Caki2 (cell line): ENCODE data around the gene PTPRD. TPM values are rescaled to one million over a fixed set of nuclear protein-coding genes. Genes with fewer than 3 reads are reported as not detected.

ENCODE experiments used
- DNase-seq: peaks from one replicate; pipeline ENCODE4 v3.0.0-alpha.2; 2015; ENCODE audit warnings: low read depth
- in situ Hi-C: cut with HindIII; loops from 2 replicates; pipeline ENCODE4 v1.10.0; 2016; ENCODE audit warnings: low sequenced_read_pairs, low pct_unique_long_range_greater_than_20kb, mixed read lengths
- total RNA-seq: library from RNA; depleted of rRNA; stranded (reverse); fragments of >200 nt; shearing (Covaris generic); gene quantifications from 2 replicates; pipeline ENCODE4 v1.2.3, GENCODE V29; 2014; ENCODE audit warnings: low replicate concordance; rRNA removed

PTPRD gene
- total RNA-seq: 0.35 and 1.1 TPM in 2 replicates

GRCh38 chr9:10612641-10613398, at the start of gene PTPRD:
PTPRD (minus strand) TSS chr9:10613002.
- DNase-seq: peak; percentile 67

GRCh38 chr9:10661994-10662393, 49.2 kb upstream of the PTPRD start:
- in situ Hi-C loops: no loop called here
- no peak for DNase-seq

More at GRCh38 chr9:10612641-10613398, at the start of gene PTPRD:
- in situ Hi-C loops: no loop called here

- no peak for DNase-seq
These were observed 48.6 kb upstream of the PTPRD start for GRCh38 chr9:10661376-10661775.

GRCh38 chr9:10651012-10651411, 38.2 kb upstream of the PTPRD start:
- in situ Hi-C loops: no loop called here

More at GRCh38 chr9:10661376-10661775, 48.6 kb upstream of the PTPRD start:
- in situ Hi-C loops: no loop called here

GRCh38 chr9:10649076-10649475, 36.3 kb upstream of the PTPRD start:
- DNase-seq: no peak
- in situ Hi-C loops: no loop called here

More at GRCh38 chr9:10651012-10651411, 38.2 kb upstream of the PTPRD start:
- DNase-seq: no peak

- in situ Hi-C loops: no loop called here
- DNase-seq: no peak
These were observed 21.0 kb upstream of the PTPRD start for GRCh38 chr9:10633785-10634184.

GRCh38 chr9:10614196-10614800, 1.5 kb upstream of the PTPRD start:
- no peak for DNase-seq
- in situ Hi-C loops: no loop called here

GRCh38 chr9:10613419-10613818, 617 bp upstream of the PTPRD start:
- no peak for DNase-seq
- in situ Hi-C loops: no loop called here

- DNase-seq: no peak
- in situ Hi-C loops: no loop called here
These were observed 7.4 kb downstream of the PTPRD start for GRCh38 chr9:10605388-10605787.

GRCh38 chr9:10604927-10605326, 7.9 kb downstream of the PTPRD start:
- no peak for DNase-seq

GRCh38 chr9:10597801-10598200, 15.0 kb downstream of the PTPRD start:
- in situ Hi-C loops: no loop called here
- DNase-seq: no peak

More at GRCh38 chr9:10604927-10605326, 7.9 kb downstream of the PTPRD start:
- in situ Hi-C loops: no loop called here

GRCh38 chr9:10594482-10594881, 18.3 kb downstream of the PTPRD start:
- DNase-seq: no peak
- in situ Hi-C loops: no loop called here

- DNase-seq: no peak
- in situ Hi-C loops: no loop called here
These were observed 26.4 kb downstream of the PTPRD start for GRCh38 chr9:10586407-10586806.

GRCh38 chr9:10571699-10572098, 41.1 kb downstream of the PTPRD start:
- in situ Hi-C loops: no loop called here
- DNase-seq: no peak

- in situ Hi-C loops: no loop called here
- no peak for DNase-seq
These were observed 46.0 kb downstream of the PTPRD start for GRCh38 chr9:10566848-10567247.

- in situ Hi-C loops: no loop called here
- DNase-seq: peak; percentile 45
These were observed 50.0 kb downstream of the PTPRD start for GRCh38 chr9:10562581-10563343.

GRCh38 chr9:10548348-10548747, 64.5 kb downstream of the PTPRD start:
- no peak for DNase-seq
- in situ Hi-C loops: no loop called here

GRCh38 chr9:10538073-10538472, 74.7 kb downstream of the PTPRD start:
- no peak for DNase-seq
- in situ Hi-C loops: no loop called here

- in situ Hi-C loops: no loop called here
- DNase-seq: no peak
These were observed 78.0 kb downstream of the PTPRD start for GRCh38 chr9:10534850-10535249.
